GM12801 (cell line): ENCODE measurements around the gene YTHDF2.

Experiments used
- TF ChIP-seq, protein P1 (sequence below): IDR thresholded peaks from one replicate; pipeline ENCODE4 v1.5.1; 2011; ENCODE audit warnings: control low read depth; ENCODE audit not compliant: insufficient read length; ENCODE audit errors: extremely low read depth

Gene YTHDF2

DNA sequence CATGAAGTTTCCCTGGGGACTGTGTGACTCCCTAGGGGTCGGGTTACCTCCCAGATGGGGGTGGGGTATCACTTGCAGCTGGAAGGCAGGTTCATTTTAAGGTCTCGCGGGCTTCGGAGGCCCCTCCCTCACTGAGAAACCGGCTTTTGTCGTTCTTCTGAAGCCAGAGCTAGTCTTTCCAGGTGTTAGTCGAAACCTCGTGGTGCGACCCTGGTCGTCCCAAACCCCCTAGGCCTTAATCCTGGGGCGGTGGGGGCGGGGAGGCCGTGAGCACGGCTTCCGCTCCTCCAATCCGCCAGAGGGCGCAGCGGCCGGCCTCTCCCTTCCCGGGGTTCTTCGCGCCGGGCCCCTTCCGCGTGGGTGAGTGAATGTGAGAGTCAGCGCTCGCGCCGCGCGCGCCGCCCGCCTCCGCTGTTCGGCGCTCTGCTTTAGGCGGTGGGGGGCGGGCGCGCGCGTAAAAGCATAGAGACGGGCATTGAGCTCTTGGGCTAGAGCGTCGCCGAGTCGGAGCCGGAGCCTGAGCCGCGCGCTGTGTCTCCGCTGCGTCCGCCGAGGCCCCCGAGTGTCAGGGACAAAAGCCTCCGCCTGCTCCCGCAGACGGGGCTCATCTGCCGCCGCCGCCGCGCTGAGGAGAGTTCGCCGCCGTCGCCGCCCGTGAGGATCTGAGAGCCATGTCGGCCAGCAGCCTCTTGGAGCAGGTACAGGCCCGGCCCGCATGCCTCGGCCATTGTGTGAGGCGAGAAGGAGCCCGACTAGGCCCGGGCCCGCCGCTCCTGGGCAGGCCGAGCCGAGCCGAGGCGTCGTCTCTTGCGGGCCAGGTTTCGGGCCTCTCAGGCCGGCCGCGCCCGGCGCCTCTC is at the start of gene YTHDF2:
Gene YTHDF2, plus strand, starts transcription at position 491 of the 857 bp plus-strand sequence. Its CDS starts 181 bp downstream, at position 672.
- TF ChIP-seq, protein P1, sequence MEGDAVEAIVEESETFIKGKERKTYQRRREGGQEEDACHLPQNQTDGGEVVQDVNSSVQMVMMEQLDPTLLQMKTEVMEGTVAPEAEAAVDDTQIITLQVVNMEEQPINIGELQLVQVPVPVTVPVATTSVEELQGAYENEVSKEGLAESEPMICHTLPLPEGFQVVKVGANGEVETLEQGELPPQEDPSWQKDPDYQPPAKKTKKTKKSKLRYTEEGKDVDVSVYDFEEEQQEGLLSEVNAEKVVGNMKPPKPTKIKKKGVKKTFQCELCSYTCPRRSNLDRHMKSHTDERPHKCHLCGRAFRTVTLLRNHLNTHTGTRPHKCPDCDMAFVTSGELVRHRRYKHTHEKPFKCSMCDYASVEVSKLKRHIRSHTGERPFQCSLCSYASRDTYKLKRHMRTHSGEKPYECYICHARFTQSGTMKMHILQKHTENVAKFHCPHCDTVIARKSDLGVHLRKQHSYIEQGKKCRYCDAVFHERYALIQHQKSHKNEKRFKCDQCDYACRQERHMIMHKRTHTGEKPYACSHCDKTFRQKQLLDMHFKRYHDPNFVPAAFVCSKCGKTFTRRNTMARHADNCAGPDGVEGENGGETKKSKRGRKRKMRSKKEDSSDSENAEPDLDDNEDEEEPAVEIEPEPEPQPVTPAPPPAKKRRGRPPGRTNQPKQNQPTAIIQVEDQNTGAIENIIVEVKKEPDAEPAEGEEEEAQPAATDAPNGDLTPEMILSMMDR, result no peak

DNA sequence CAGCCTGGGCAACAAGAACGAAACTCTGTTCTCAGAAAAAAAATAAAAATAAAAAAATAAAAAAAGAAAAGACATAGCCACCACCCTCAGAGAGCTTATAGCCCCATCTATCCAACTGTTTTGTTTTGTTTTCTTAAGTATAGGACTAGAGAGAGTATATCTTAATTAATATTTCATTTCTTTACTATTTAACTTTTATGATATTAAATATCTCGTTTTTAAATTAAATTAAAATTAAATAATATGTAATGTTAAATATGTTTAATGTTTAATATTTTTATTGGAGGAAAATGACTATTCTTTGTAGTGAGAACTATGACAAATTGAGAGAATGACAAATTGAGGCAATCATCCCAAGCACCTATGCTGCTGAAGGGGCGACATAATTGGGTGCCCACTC is 33.1 kb upstream of the YTHDF2 start:
- TF ChIP-seq, protein P1, result no peak

DNA sequence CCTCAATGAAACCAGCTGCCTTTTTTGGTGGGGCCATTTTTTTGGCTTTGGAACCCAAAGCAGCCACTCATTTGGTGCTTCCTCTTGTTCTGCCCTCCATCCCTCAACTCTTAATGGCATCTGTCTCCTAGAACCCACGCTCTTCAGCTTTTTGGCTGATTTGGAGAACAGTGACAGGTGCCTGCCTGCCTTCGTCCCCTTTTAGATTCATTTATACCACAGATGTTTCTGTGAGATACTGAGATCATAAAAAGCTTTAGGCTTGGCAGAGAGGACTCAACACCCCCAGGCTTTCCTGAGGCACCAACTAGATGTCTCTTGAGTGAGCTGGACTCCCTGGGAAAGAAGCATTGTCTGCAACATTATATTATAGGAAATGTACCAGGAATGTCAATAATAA is 20.4 kb upstream of the YTHDF2 start:
- TF ChIP-seq, protein P1, result no peak

DNA sequence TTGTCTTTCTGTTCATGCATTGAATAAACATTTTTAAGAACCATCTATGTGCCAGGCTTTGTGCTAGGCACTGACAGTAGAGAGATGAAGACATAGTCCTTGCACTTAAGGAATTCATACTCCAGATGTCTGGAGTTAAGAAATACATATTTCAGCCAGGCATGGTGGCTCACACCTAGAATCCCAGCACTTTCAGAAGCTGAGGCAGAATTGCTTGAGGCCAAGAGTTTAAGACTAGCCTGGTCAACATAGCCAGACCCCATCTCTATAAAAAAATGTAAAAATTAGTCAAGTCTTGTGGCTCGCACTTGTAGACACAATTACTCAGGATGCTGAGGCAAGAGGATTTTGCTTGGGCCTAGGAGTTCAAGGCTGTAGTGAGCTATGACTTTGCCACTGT is 18.6 kb upstream of the YTHDF2 start:
- TF ChIP-seq, protein P1, result no peak

DNA sequence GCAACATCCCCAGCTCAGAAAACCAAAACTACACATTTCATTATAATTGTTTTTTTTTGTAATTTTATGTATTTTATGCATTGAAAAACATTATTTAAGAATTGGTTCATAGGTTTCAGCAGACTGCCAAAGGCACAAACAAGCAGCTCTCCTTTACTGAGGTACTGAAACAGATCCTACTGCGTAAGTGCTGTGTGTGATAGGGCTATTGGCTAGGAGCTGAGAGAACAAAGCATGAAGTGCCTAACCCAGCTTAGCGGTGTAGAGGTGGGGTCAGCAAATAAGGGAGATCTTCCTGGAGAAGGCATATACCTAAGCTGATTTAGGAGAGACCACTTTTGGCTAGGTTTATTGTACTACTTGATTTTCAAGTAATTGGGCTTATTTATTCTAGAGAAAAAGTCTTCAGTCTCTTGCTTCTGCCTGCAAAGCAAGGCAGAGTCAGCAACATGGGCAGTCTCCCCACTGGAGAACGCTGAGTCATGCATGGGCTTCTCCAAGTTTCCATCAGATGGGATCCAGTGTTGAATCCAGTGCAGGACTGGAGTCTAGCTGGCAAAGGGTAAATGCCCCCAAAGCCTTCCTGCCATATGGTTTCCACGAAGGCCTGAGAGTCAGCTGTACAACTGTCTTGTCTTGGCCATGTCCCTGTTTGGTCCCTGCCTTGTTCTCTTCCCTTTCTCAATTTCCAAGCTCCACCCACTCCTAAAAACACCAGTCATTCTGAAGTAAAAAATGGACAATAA is 18.0 kb upstream of the YTHDF2 start:
- TF ChIP-seq, protein P1, result no peak

DNA sequence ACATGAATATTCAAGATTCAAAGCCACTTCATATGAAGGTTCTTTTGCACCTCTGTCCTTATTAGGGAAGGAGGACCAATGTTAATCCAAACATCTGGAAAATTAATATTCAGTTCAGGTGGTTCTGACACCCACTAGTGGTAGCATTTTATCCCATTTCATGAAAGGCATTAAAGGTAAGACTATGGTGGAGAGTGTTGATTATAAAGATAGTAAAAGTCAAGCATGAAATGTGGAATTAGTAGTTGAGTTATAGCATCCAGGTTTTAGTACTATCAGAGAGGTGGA is 17.5 kb upstream of the YTHDF2 start:
- TF ChIP-seq, protein P1, result no peak

DNA sequence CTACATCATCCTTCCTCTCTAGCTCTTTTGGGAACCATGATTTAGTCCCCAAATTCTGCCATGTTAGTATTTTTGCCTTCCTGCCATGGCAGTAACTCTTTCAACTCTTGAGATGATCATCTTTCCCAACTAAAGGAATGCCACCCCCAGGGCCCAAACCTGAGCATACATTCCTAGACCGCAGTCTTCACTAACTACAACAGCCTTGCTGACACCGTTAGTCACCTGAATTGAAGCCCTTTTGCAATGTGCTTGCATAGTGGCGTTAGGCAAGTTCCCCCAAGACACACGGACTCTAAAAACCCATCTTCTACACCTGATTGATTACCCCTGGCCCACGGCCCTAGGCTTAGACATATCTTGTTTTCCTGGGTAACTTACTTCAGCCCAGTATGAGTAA is 16.4 kb upstream of the YTHDF2 start:
- TF ChIP-seq, protein P1, result no peak
